ENCODE data around the gene CCDC12. TPM values are rescaled to one million over a fixed set of nuclear protein-coding genes. Genes with fewer than 3 reads are reported as not detected.

Gene CCDC12
- total and polyA plus RNA-seq, 9 of the 15 experiments (the other 6 are each of a cell fraction or from before 2014, with no cell fraction given) = 8.9 to 201 (median 86.9) TPM

DNA sequence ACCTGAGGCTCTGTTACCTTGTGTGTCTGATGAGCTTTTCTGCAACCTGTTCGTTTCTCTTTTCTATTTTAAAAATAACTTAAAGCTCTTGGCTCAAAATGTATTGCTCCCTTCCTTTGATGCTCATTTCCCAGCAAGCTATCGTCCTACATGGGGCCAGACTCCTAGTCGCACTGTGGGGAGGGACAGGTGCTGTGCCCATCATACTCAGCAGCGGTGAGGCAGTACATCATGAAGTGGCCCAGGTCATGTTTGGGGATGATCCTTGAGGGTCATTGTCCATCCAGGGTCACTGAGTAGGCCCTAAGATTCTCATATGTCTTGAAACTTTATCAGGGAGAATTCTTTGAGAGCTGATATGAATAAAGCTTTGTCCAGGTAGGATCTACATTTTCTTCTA is 57.9 kb downstream of the CCDC12 start:
- in situ Hi-C loops (cut with MboI) = no loop called here
- 0 out of 2 replicates have a peak, but pooled peaks have one; percentile 9 for TF ChIP-seq POLR2A (conservative IDR thresholded peaks at IDR 0.05)
- TF ChIP-seq, protein P1, sequence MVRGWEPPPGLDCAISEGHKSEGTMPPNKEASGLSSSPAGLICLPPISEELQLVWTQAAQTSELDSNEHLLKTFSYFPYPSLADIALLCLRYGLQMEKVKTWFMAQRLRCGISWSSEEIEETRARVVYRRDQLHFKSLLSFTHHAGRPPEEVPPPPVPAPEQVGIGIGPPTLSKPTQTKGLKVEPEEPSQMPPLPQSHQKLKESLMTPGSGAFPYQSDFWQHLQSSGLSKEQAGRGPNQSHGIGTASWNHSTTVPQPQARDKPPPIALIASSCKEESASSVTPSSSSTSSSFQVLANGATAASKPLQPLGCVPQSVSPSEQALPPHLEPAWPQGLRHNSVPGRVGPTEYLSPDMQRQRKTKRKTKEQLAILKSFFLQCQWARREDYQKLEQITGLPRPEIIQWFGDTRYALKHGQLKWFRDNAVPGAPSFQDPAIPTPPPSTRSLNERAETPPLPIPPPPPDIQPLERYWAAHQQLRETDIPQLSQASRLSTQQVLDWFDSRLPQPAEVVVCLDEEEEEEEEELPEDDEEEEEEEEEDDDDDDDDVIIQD (CRISPR knock-in tag; IDR thresholded peaks at IDR 0.05) = no peak
- Histone ChIP-seq H3K79me2 (ENCODE audit: control insufficient read depth, insufficient read depth, low read length) (no peaks in the 10 kb centered on the region), H3K4me2 (ENCODE audit: insufficient read depth, low read length) (no peak overlapping the region), H3K4me3 (no peak overlapping the region), H3K36me3 (ENCODE audit: control insufficient read depth, insufficient read depth, low read length) (peaks cover 74% of the 10 kb centered on the region), H3K4me1 (replicated peaks in 1 of 2; ENCODE audit: control insufficient read depth in 2 of 2, insufficient read depth in 2 of 2, low read length in 2 of 2) (no peaks in the 10 kb centered on the region; a peak in 1 of 5 replicates), H2AFZ (ENCODE audit: low read depth, low read length) (no peak overlapping the region), H3K27me3 (ENCODE audit: control insufficient read depth in 2 of 2, insufficient read depth in 2 of 2, low read length in 2 of 2) (no peaks in the 10 kb centered on the region), H3K9ac (ENCODE audit: insufficient read depth in 1 of 2, low read depth in 2 of 2, low read length in 2 of 2) (no peak overlapping the region), H3K9me3 (replicated peaks; ENCODE audit: control insufficient read depth, insufficient read depth, low read depth, low read length) (no peaks in the 10 kb centered on the region), H4K20me1 (replicated peaks; ENCODE audit: control insufficient read depth, insufficient read depth, low read length) (no peaks in the 10 kb centered on the region; the same call in 1 of the 2 replicates), H3K27ac (ENCODE audit: extremely low read depth, low read depth, low read length) (no peak overlapping the region), H3K9me1 (ENCODE audit: control insufficient read depth, insufficient read depth, low read length) (no peaks in the 10 kb centered on the region)
- DNase-seq (ENCODE audit: extremely low read depth in 1 of 4, low spot score in 3 of 4) (no peak), FAIRE-seq (no peak), ATAC-seq (no peak)
- intact Hi-C loops (cut with micrococcal nuclease) = no loop called here
- POLR2A ChIA-PET = interaction anchor here (1.1 to 1.6 kb wide), 5 partner anchors 9 to 210 kb away, joined by 3 to 12 read pairs (median 4); no protein-coding TSS in a partner anchor
- BruUV-seq (replicated peaks) = no TSS peak
- CTCF ChIA-PET (ENCODE audit: low intra/inter-chr PET ratio) = no interaction called here
- 97% methylated on average over 4 of the region's 4 CpGs for WGBS (ENCODE audit: insufficient coverage, low coverage, missing lambda C conversion rate)

DNA sequence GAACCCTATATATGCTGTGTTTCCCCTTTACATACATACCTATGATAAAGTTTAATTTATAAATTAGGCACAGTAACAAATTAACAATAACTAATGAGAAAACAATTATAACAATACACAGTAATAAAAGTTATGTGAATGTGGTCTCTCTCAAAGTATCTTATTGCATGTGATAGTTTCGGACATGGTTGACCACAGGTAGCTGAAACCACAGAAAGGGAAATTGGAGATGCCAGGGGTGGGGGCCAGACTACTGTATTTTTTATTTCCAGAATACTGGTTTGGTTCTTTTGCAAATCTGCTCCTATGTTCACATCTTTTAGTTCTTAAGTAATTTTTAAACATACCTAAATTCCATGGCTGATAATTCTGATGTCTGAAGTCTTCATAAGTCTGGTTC is 58.3 kb downstream of the CCDC12 start:
- Histone ChIP-seq H3K4me1 (replicated peaks in 1 of 2; ENCODE audit: control insufficient read depth in 2 of 2, insufficient read depth in 2 of 2, low read length in 2 of 2) (no peaks in the 10 kb centered on the region; a peak in 1 of 5 replicates), H4K20me1 (replicated peaks; ENCODE audit: control insufficient read depth, insufficient read depth, low read length) (no peaks in the 10 kb centered on the region; the same call in 1 of the 2 replicates), H3K9ac (ENCODE audit: insufficient read depth in 1 of 2, low read depth in 2 of 2, low read length in 2 of 2) (no peak overlapping the region), H3K27me3 (ENCODE audit: control insufficient read depth in 2 of 2, insufficient read depth in 2 of 2, low read length in 2 of 2) (no peaks in the 10 kb centered on the region), H3K4me2 (ENCODE audit: insufficient read depth, low read length) (no peak overlapping the region), H3K27ac (ENCODE audit: extremely low read depth, low read depth, low read length) (no peak overlapping the region), H3K36me3 (ENCODE audit: control insufficient read depth, insufficient read depth, low read length) (peaks cover 69% of the 10 kb centered on the region), H3K9me1 (ENCODE audit: control insufficient read depth, insufficient read depth, low read length) (no peaks in the 10 kb centered on the region), H3K79me2 (ENCODE audit: control insufficient read depth, insufficient read depth, low read length) (no peaks in the 10 kb centered on the region), H2AFZ (ENCODE audit: low read depth, low read length) (no peak overlapping the region), H3K4me3 (no peak overlapping the region), H3K9me3 (replicated peaks; ENCODE audit: control insufficient read depth, insufficient read depth, low read depth, low read length) (no peaks in the 10 kb centered on the region)
- TF ChIP-seq, protein P2, sequence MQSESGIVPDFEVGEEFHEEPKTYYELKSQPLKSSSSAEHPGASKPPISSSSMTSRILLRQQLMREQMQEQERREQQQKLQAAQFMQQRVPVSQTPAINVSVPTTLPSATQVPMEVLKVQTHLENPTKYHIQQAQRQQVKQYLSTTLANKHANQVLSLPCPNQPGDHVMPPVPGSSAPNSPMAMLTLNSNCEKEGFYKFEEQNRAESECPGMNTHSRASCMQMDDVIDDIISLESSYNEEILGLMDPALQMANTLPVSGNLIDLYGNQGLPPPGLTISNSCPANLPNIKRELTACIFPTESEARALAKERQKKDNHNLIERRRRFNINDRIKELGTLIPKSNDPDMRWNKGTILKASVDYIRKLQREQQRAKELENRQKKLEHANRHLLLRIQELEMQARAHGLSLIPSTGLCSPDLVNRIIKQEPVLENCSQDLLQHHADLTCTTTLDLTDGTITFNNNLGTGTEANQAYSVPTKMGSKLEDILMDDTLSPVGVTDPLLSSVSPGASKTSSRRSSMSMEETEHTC (IDR thresholded peaks at IDR 0.05) = no peak
- TF ChIP-seq POLR2AphosphoS2 (IDR thresholded peaks at IDR 0.05; ENCODE audit: low read length) = peak; percentile 89; the same call in 1 of the 2 replicates
- intact Hi-C loops (cut with micrococcal nuclease) (no loop called here), in situ Hi-C loops (cut with MboI) (no loop called here)
- ChIA-PET POLR2A (interaction anchor here (1.1 to 1.6 kb wide), 4 partner anchors 9 to 209 kb away, joined by 3 to 6 read pairs (median 4); no protein-coding TSS in a partner anchor), CTCF (ENCODE audit: low intra/inter-chr PET ratio) (no interaction called here)
- WGBS (ENCODE audit: insufficient coverage, low coverage, missing lambda C conversion rate) = 100% methylated on average over 1 of the region's 1 CpG
- DNase-seq (ENCODE audit: extremely low read depth in 1 of 4, low spot score in 3 of 4) = no peak
- ATAC-seq = no peak
- BruUV-seq (replicated peaks) = no TSS peak
- no peak for FAIRE-seq
